HepG2 (cell line): ENCODE results near the gene ZBP1. TPM values are rescaled to one million over a fixed set of nuclear protein-coding genes. Genes with fewer than 3 reads are reported as not detected.

Source experiments
- CBX2 ChIP-seq, 2 experiments: fragments of 200-600 bp in 1 of 2; sonication (generic); formaldehyde crosslinking in 1 of 2; IDR thresholded peaks; 2 replicates each; pipeline versions ENCODE4 v1.7.0 to v1.8.1; 2018 to 2022; ENCODE audit warnings: low read depth in 2 of 2, low read length in 1 of 2, mild to moderate bottlenecking in 1 of 2, missing genetic modification reagents in 1 of 2
- GLI4 ChIP-seq: sonication (generic); formaldehyde crosslinking; IDR thresholded peaks from 2 replicates; pipeline ENCODE4 v1.5.1; 2020; ENCODE audit warnings: missing genetic modification reagents, mild to moderate bottlenecking, moderate library complexity, borderline replicate concordance
- KDM1A ChIP-seq: IDR thresholded peaks from 2 replicates; pipeline ENCODE4 v1.6.1; 2016; ENCODE audit warnings: missing compliant biosample characterization
- KMT2A ChIP-seq: sonication (generic); formaldehyde crosslinking; IDR thresholded peaks from 2 replicates; pipeline ENCODE4 v1.4.0; 2020; ENCODE audit warnings: missing genetic modification reagents
- MEIS2 ChIP-seq: sonication (generic); formaldehyde crosslinking; IDR thresholded peaks from 2 replicates; pipeline ENCODE4 v1.9.0; 2021; ENCODE audit warnings: mild to moderate bottlenecking, missing genetic modification reagents
- MTA3 ChIP-seq: sonication (generic); formaldehyde crosslinking; IDR thresholded peaks from 2 replicates; pipeline ENCODE4 v1.4.0; 2020; ENCODE audit warnings: missing genetic modification reagents
- PBX3 ChIP-seq: sonication (generic); formaldehyde crosslinking; IDR thresholded peaks from 2 replicates; pipeline ENCODE4 v1.8.1; 2023; ENCODE audit warnings: missing genetic modification reagents, inconsistent platforms, borderline replicate concordance
- PPARG ChIP-seq: conservative IDR thresholded peaks from 2 replicates; pipeline ENCODE4 v1.6.1; 2016; ENCODE audit warnings: missing biosample characterization, missing genetic modification reagents
- RNF219 ChIP-seq: sonication (generic); formaldehyde crosslinking; IDR thresholded peaks from 2 replicates; pipeline ENCODE4 v1.5.0; 2020; ENCODE audit warnings: mild to moderate bottlenecking, missing genetic modification reagents
- TCF7L2 ChIP-seq: IDR thresholded peaks from 2 replicates; pipeline ENCODE4 v1.6.1; 2011; ENCODE audit warnings: mild to moderate bottlenecking, low read depth, low read length, moderate library complexity
- YEATS4 ChIP-seq: sonication (generic); formaldehyde crosslinking; IDR thresholded peaks from 2 replicates; pipeline ENCODE4 v1.4.0; 2020; ENCODE audit warnings: missing genetic modification reagents, borderline replicate concordance
- ZNF207 ChIP-seq: fragments of 450-650 bp; IDR thresholded peaks from 2 replicates; pipeline ENCODE4 v1.6.1; 2016; ENCODE audit warnings: antibody characterized with exemption, borderline replicate concordance
- ZNF224 ChIP-seq: sonication (generic); formaldehyde crosslinking; IDR thresholded peaks from 2 replicates; pipeline ENCODE4 v1.5.0; 2020; ENCODE audit warnings: mild to moderate bottlenecking, missing genetic modification reagents
- ZNF263 ChIP-seq: sonication (generic); formaldehyde crosslinking; IDR thresholded peaks from 2 replicates; pipeline ENCODE4 v1.4.0; 2020; ENCODE audit warnings: missing genetic modification reagents
- ZNF318 ChIP-seq: sonication (generic); formaldehyde crosslinking; IDR thresholded peaks from 2 replicates; pipeline ENCODE4 v1.4.0; 2020; ENCODE audit warnings: mild to moderate bottlenecking, missing genetic modification reagents
- ZNF383 ChIP-seq: sonication (generic); formaldehyde crosslinking; IDR thresholded peaks from 2 replicates; pipeline ENCODE4 v1.4.0; 2020; ENCODE audit warnings: missing genetic modification reagents, mild to moderate bottlenecking, borderline replicate concordance
- ZNF431 ChIP-seq: sonication (generic); formaldehyde crosslinking; IDR thresholded peaks from 2 replicates; pipeline ENCODE4 v1.9.0; 2022; ENCODE audit warnings: missing genetic modification reagents, low read depth, mild to moderate bottlenecking, borderline replicate concordance
- ZNF839 ChIP-seq: sonication (generic); formaldehyde crosslinking; IDR thresholded peaks from 2 replicates; pipeline ENCODE4 v1.4.0; 2020; ENCODE audit warnings: missing genetic modification reagents, mild to moderate bottlenecking, borderline replicate concordance
- polyA plus RNA-seq, 8 experiments: library from polyadenylated mRNA; depleted of rRNA in 3 of 8; stranded (reverse) in 7 of 8; unstranded in 1 of 8; fragments of >200 nt; fragmentation: Illumina TruSeq in 4 of 8; extraction: Trizol in 4 of 8; gene quantifications; 2 replicates each; pipeline versions ENCODE4 v1.2.1 to v1.2.3, GENCODE V29; 2011 to 2016; ENCODE audit warnings: low read depth in 4 of 8, missing spikeins in 1 of 8, mixed read lengths in 1 of 8; ENCODE audit not compliant: insufficient read depth in 1 of 8
- total RNA-seq, 5 experiments: library from RNA; depleted of rRNA; stranded (reverse); fragments of >200 nt; fragmentation: Illumina TruSeq; extraction: Trizol; gene quantifications; 2 replicates each; pipeline ENCODE4 v1.2.3, GENCODE V29; 2016; ENCODE audit warnings: low read depth in 1 of 5

Gene ZBP1
- total and polyA plus RNA-seq, 2 of the 13 experiments (the other 11 are each of a cell fraction or from before 2014, with no cell fraction given): not detected

GRCh38 chr20:57657535-57658446, 37.6 kb upstream of the ZBP1 start (continued):
- no peak for TF ChIP-seq RNF219
- no peak for TF ChIP-seq YEATS4
- TF ChIP-seq ZNF383 (CRISPR knock-in tag): no peak
- no peak for TF ChIP-seq MTA3 (CRISPR knock-in tag)
- no peak for TF ChIP-seq MEIS2 (CRISPR knock-in tag)
- no peak for TF ChIP-seq PPARG (CRISPR knock-in tag)
- TF ChIP-seq CBX2 (IDR thresholded peaks at IDR 0.05; ENCODE audit: low read depth, low read length): no peak
- no peak; the same call in 1 of the 2 replicates for TF ChIP-seq CBX2 (CRISPR knock-in tag; IDR thresholded peaks at IDR 0.05; ENCODE audit: low read depth)
- TF ChIP-seq ZNF318 (CRISPR knock-in tag): no peak
- TF ChIP-seq ZNF224 (CRISPR knock-in tag): no peak
- peak; percentile 96 for TF ChIP-seq ZNF263 (CRISPR knock-in tag)
- TF ChIP-seq ZNF207: no peak
- no peak for TF ChIP-seq KMT2A (CRISPR knock-in tag)
- TF ChIP-seq ZNF839 (CRISPR knock-in tag): no peak
- no peak for TF ChIP-seq KDM1A (CRISPR knock-in tag)
- TF ChIP-seq ZNF431 (CRISPR knock-in tag): no peak
- TF ChIP-seq GLI4 (CRISPR knock-in tag): no peak
- no peak for TF ChIP-seq TCF7L2
- TF ChIP-seq PBX3 (CRISPR knock-in tag): no peak
